ENCODE results near the gene HCFC1.
A peak's percentile ranks its signal among the peaks of the same experiment; 100 is the strongest.

HCFC1 gene

GRCh38 chrX:153921511-153922446 lies 49.8 kb downstream of the HCFC1 start:
- peak; percentile 35 for DNase-seq

DNA sequence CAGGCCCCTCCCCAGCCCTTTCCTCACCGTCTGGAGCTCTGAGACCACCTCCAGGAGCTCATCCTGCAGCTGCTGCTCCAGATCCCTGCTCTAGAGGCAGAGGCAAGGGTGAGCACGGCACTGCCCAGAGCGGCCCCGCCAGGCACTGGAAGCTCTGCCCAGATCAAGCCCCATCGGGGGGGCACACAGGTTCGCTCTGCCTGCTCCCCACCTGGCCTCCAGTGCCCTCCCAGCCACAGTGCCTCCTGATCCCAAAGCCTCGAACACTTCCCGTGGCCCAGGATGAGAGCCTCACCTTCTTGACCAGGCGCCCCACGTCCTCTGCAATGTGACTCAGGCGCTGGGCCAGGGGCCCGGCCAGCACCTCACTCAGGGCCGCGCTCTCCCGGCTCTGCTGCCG lies 50.5 kb downstream of the HCFC1 start:
- DNase-seq = no peak

DNA sequence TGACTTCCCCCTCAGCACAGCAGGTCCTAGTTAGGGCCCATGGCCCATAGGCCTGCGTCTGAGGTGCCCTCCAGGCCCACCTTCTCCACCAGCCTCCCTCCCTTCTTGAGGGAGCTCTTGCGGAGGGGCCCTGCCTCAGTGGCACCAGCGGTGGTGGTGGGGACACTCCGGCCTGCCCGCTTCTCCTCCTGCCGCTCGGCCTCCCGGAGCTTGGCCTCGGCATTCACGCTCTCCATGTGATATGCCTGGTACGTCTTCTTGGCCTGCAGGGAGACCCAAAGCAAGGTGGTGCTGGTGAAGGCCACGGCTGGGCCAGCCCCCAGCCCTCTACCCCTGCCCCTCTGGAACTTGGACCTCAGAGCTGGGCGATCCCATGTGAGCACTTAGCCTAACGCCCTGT lies 51.1 kb downstream of the HCFC1 start:
- no peak for DNase-seq

DNA sequence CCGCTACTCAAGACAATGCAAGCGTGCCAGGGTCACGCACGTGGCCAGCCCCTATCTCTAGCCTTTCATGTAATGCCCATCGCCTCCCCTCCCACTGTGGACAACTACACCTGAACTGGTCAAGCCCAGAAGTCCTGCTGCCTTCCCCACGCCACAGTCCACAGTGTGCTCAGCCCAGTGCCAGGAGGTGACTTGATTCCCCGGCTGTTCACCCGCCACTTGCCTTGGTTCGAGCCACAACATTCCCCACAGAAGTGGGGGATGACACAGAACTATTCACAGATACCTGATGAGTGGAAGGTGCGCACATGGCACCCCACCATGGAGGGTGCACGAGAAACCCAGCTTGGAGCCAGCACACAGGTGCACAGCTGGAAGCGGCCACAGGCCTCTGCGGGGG lies 52.3 kb downstream of the HCFC1 start:
- DNase-seq = no peak

- DNase-seq = no peak
These were observed 53.7 kb downstream of the HCFC1 start for GRCh38 chrX:153917869-153918268.

- no peak for DNase-seq
These were observed 57.9 kb downstream of the HCFC1 start for GRCh38 chrX:153913701-153914100.

GRCh38 chrX:153913211-153913610 lies 58.4 kb downstream of the HCFC1 start:
- no peak for DNase-seq

- no peak for DNase-seq
These were observed 59.8 kb downstream of the HCFC1 start for GRCh38 chrX:153911798-153912197.

DNA sequence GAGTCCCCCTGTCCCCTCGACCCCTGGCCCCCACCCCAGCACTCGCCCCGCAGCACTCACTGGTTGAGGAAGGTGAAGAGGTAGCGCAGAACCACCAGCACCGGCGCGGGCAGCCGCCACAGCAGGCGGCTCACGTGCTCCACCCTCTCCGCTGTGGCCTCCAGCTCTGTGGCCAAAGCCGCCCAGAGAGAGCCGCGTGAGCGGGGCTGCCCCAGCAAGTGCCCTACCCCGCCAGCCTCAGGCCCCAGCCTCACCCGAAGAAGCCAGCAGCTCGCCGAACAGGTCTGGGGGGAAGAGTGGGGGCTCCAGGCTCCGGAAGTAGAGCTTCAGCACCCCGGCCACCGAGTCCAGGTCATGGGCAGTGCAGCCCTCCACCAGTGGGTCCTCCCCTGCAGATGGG lies 61.2 kb downstream of the HCFC1 start:
- no peak for DNase-seq

DNA sequence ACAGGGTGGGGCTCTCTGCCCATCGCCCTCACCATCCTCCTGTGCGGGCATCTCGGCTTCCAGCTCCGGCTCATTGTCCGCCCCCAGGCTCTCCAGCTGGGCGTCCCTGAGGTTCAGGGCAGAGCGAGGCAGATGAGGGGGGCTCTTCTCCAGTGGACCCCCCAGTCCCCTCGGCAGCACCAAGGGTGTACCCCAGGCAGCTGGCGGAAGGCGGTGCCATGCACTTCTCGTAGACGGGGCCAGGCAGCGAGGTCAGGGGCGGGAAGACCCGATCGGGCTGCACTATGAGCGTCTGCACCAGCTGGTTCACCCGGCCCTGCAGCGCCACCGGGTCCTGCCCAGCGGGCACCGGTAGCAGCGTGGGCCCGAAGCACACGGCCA lies 61.6 kb downstream of the HCFC1 start:
- DNase-seq = no peak

DNA sequence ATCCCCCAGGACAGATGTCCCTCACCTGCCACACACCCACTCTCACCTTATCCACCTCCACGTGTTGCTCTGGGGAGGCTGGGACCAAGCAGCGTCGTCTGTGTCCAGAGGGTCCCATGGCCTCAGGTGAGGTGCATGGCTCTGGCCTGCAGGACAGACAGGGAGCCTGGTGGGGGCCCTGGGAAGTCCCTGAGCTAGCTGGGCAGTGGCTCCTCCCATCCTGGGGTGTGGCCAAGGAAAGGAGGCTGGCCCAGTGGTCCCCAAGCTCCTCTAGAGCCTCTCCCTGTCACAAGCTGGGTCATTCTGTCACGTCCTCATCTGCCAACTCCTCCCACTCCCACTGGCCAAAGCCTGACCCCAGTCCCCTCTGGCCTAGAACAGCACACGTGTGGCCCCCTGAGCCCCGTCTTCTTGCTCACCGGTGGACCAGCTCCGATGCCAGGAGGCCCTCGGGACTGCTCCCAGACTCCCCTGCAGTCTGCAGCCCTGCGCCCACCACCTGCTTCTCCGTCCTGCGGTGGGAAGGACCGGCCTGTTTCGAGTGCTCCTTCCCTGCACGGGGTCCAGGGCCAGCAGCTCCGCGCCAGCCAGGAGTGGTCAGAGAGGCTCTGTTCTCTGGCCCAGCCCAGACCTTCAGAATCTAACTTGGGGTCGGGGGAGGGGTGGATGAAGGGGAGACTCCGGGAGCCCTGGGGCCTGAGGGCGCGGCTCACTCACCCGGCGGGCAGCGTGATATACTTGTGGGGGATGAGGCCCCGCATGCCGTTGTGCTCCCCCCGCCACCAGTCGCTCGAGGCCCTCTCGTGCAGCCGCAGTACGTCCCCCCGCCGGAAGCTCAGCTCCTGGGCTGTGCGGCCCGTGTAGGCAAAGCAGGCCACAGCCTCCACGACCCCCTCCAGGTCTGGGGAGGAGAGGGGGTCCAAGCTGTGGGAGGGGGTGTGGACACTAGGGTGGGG lies 62.3 kb downstream of the HCFC1 start:
- DNase-seq = no peak

- DNase-seq = no peak
These were observed 63.3 kb downstream of the HCFC1 start for GRCh38 chrX:153908219-153908860.

GRCh38 chrX:153907456-153907855 lies 64.2 kb downstream of the HCFC1 start:
- DNase-seq = no peak

- no peak for DNase-seq
These were observed 65.3 kb downstream of the HCFC1 start for GRCh38 chrX:153906126-153906917.

GRCh38 chrX:153905481-153906095 lies 66.0 kb downstream of the HCFC1 start:
- no peak for DNase-seq

- DNase-seq = no peak
These were observed 67.3 kb downstream of the HCFC1 start, which contains the start of gene AVPR2 for GRCh38 chrX:153903991-153904957. Gene AVPR2 (plus strand): TSS chrX:153904673. CDS start chrX:153905146, 473 bp downstream.

GRCh38 chrX:153903238-153903980 lies 68.2 kb downstream of the HCFC1 start:
- DNase-seq = no peak

- DNase-seq = no peak
These were observed 69.2 kb downstream of the HCFC1 start for GRCh38 chrX:153902385-153902784.

- no peak for DNase-seq
These were observed 69.9 kb downstream of the HCFC1 start for GRCh38 chrX:153901753-153902140.

All from CD4-positive, alpha-beta T cell treated with Interleukin-6 for 4 hours (primary cell).